ENCODE results near the gene ZNF280B.
"Not testable (repeated sequence)": the region's sequence is repeated elsewhere in the genome, so short reads cannot be mapped to it uniquely, and the experiment has no call there.

Gene ZNF280B

GRCh38 chr22:22506736-22507135 lies 1.8 kb downstream of the ZNF280B start:
- no peak for TF ChIP-seq CTCF (conservative IDR thresholded peaks at IDR 0.05; ENCODE audit: low read depth, low read length)
- H3K4me3 ChIP-seq (ENCODE audit: low read length): no peak overlapping the region
- no peak for DNase-seq (ENCODE audit: low read depth)

- H3K4me3 ChIP-seq (ENCODE audit: low read length): no peak overlapping the region
- no peak for TF ChIP-seq CTCF (conservative IDR thresholded peaks at IDR 0.05; ENCODE audit: low read depth, low read length)
- DNase-seq (ENCODE audit: low read depth): no peak
Measured at GRCh38 chr22:22498267-22498666, 10.3 kb downstream of the ZNF280B start.

DNA sequence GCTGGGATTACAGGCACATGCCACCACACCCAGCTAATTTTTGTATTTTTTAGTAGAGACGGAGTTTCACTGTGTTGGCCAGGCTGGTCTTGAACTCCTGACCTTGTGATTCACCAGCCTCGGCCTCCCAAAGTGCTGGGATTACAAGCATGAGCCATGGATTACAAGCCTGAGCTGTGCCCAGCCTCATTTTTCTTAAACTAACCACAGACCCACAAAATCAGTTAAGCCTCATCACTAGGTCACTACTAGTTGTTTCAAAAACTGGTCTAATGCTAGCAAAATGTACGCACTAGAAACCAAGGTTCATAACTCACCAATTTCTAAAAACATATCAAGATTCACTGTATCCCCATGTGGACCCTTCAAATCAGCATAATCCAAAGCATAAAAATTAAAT lies 17.0 kb downstream of the ZNF280B start:
- not testable (repeated sequence) for DNase-seq (ENCODE audit: low read depth); H3K4me3 ChIP-seq (ENCODE audit: low read length)

DNA sequence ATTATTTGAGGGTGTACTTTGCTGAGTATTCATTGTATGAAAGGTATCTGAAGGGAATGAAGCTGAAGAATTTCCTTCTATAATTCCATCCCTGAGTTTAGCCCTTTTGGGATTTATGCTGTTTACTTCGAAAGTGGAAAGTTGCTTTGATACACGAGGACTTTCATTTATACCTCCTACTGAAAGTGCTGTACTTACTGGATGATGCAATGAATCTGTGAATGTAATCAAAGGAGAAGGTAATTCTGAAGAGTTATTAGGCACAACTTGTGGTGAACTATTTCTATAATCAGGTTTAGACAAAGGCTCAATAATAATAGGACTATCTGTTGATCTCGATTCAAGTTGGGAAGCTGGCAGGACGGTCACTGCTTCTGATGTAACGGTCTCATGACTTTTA lies 19.8 kb downstream of the ZNF280B start:
- H3K4me3 ChIP-seq (ENCODE audit: low read length): no peak overlapping the region
- TF ChIP-seq CTCF (conservative IDR thresholded peaks at IDR 0.05; ENCODE audit: low read depth, low read length): no peak
- no peak for DNase-seq (ENCODE audit: low read depth)

DNA sequence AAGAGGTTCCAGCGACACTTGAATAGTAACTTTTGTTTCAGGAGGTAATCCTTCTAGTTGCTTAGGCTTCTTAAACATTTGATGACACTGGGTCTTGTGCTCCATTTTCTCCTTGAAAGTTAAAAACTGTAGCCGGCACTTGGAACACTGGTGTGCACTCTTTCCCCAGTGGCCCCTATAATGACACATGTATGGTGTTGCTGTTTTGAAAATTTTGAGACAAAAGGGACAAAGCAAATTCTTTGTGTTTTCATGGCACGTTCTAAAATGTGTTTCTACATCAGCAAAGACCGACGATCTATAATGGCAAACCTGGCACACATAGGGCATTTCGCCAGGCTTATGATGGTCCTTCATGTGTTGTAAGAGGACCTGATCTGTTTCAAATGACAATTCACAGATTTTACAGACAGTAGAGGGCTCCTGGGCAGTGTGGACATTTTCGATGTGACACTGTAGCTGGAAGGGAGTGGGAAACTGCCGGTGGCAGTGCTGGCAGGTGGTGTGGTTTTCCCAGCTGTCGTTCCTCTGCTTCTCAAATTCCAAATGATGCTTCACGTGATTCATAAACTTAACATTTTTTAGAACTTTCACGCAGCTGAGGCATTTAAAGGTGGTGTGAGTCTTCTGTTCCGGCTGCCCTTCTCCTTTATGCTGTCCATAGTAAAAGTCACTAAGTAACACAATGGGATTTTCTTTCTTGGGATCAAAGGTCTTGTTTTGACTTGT lies 20.5 kb downstream of the ZNF280B start:
- no peak for DNase-seq (ENCODE audit: low read depth)
- TF ChIP-seq CTCF (conservative IDR thresholded peaks at IDR 0.05; ENCODE audit: low read depth, low read length): no peak
- no peak overlapping the region for H3K4me3 ChIP-seq (ENCODE audit: low read length)

GRCh38 chr22:22487059-22487458 lies 21.5 kb downstream of the ZNF280B start:
- DNase-seq (ENCODE audit: low read depth): no peak
- TF ChIP-seq CTCF (conservative IDR thresholded peaks at IDR 0.05; ENCODE audit: low read depth, low read length): no peak
- no peak overlapping the region for H3K4me3 ChIP-seq (ENCODE audit: low read length)

DNA sequence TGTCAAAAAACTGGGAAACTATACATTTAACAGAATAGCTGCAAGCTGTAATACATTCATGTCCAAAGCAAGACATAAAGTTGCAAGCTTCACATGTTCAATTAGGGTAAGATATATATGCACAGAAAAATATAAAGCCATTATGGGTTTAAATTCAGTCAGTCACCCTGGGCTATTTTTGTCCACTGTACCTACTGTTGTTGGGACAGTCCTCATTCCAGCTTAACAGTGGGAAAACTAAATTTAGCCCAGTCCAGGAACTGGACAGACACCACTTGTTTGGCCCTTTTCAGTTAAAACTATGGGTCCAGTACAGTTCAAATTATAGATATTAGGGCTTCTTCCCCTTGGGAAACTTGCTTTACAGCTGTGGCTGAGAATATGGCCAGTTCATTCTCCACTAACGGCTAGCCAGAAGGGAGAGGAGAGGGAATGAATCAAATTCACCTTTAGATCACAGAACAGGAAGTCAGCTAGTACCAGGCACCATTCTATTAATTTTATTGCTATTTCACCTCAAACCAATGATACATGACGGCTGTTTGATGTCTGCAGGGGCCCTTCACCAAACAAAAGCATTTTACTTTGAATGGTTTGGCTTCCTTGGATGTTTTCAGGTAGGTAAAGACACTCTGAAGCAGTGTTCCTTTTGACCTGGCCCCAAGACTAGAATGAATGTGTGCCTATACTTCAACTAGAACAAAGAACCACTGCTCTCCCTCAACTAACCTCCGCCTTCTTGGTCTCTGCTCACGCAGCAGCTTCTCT lies 22.2 kb downstream of the ZNF280B start:
- no peak for DNase-seq (ENCODE audit: low read depth)
- TF ChIP-seq CTCF (conservative IDR thresholded peaks at IDR 0.05; ENCODE audit: low read depth, low read length): no peak
- no peak overlapping the region for H3K4me3 ChIP-seq (ENCODE audit: low read length)
